ENCODE measurements around the gene ARPC1B. TPM values are rescaled to one million over a fixed set of nuclear protein-coding genes. Genes with fewer than 3 reads are reported as not detected.
"Not testable (repeated sequence)": the region's sequence is repeated elsewhere in the genome, so short reads cannot be mapped to it uniquely, and the experiment has no call there.

The ARPC1B gene
- total RNA-seq, 2 donors from 2014 or later, result 185 to 220 TPM

- ATAC-seq, result peak; percentile 76
- Mint-ChIP-seq H3K4me1 (peaks cover 15% of the 10 kb centered on the region), H3K4me3 (no peak overlapping the region), H3K27me3 (no peaks in the 10 kb centered on the region), H3K27ac (peak overlapping the region; percentile 79), H3K36me3 (ENCODE audit: low read depth) (no peaks in the 10 kb centered on the region)
- H3K9me3 ChIP-seq (ENCODE audit: control insufficient read depth, low read length, poor library complexity, severe bottlenecking), result no peaks in the 10 kb centered on the region
- DNase-seq, result no peak
These were observed 12.2 kb downstream of the ARPC1B start for GRCh38 chr7:99386584-99387238.

DNA sequence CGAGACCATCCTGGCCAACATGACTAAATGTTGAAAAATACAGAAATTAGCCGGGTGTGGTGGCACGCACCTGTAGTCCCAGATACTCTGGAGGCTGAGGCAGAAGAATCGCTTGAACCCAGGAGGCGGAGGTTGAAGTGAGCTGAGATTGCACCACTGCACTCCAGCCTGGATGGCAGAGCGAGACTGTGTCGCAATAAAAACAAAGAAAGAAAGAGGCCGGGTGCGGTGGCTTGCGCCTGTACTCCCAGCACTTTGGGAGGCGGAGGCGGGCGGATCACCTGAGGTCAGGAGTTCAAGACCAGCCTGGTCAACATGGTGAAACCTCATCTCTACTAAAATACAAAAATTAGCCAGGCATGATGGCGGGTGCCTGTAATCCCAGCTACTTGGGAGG is 12.7 kb downstream of the ARPC1B start:
- not testable (repeated sequence) for H3K4me3 Mint-ChIP-seq; H3K9me3 ChIP-seq (ENCODE audit: control insufficient read depth, low read length, poor library complexity, severe bottlenecking); H3K27me3 Mint-ChIP-seq; DNase-seq; ATAC-seq; H3K36me3 Mint-ChIP-seq (ENCODE audit: low read depth)
- peaks cover 15% of the 10 kb centered on the region for H3K4me1 Mint-ChIP-seq
- peak overlapping the region; percentile 79 for H3K27ac Mint-ChIP-seq

DNA sequence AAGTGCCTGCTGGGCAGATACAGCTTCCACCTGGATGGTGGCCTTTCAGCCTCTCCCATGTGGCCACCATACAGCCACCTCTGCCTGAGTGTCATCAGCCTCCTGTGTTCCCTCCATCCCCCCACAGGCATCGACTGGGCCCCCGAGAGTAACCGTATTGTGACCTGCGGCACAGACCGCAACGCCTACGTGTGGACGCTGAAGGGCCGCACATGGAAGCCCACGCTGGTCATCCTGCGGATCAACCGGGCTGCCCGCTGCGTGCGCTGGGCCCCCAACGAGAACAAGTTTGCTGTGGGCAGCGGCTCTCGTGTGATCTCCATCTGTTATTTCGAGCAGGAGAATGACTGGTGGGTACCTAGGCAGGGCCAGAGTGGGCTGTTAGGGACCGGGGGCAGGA is 13.4 kb downstream of the ARPC1B start:
- H3K27ac Mint-ChIP-seq, result peak overlapping the region; percentile 79

DNA sequence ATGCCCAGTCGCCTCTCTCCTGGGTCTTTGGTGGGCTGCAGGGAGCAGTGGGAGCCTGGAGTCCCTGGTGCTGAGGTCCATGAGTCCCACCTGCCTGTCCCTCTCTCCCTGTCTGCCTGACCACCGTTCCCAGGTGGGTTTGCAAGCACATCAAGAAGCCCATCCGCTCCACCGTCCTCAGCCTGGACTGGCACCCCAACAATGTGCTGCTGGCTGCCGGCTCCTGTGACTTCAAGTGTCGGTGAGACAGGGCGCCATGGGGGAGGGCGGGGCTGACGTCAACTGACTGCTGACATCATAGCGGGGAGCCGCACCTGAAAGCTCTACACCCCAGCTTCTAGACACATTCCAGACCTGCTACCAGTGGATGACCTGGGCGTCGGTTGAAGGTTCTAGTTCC is 15.2 kb downstream of the ARPC1B start:
- H3K9me3 ChIP-seq (ENCODE audit: control insufficient read depth, low read length, poor library complexity, severe bottlenecking), result no peaks in the 10 kb centered on the region
- H3K4me1 Mint-ChIP-seq, result peaks cover 16% of the 10 kb centered on the region
- no peaks in the 10 kb centered on the region for H3K27me3 Mint-ChIP-seq
- DNase-seq (no peak), ATAC-seq (no peak)
- H3K27ac Mint-ChIP-seq, result no peak overlapping the region
- H3K4me3 Mint-ChIP-seq, result no peak overlapping the region
- no peaks in the 10 kb centered on the region for H3K36me3 Mint-ChIP-seq (ENCODE audit: low read depth)

More for the DNA sequence above, 13.4 kb downstream of the ARPC1B start:
- no peaks in the 10 kb centered on the region for H3K9me3 ChIP-seq (ENCODE audit: control insufficient read depth, low read length, poor library complexity, severe bottlenecking)
- Mint-ChIP-seq H3K4me3 (no peak overlapping the region), H3K4me1 (peaks cover 18% of the 10 kb centered on the region), H3K27me3 (no peaks in the 10 kb centered on the region), H3K36me3 (ENCODE audit: low read depth) (no peaks in the 10 kb centered on the region)
- ATAC-seq, result no peak
- no peak for DNase-seq

- no peaks in the 10 kb centered on the region for H3K9me3 ChIP-seq (ENCODE audit: control insufficient read depth, low read length, poor library complexity, severe bottlenecking)
- ATAC-seq (no peak), DNase-seq (no peak)
- H3K27ac Mint-ChIP-seq, result peak overlapping the region; percentile 86
- H3K36me3 Mint-ChIP-seq (ENCODE audit: low read depth), result no peaks in the 10 kb centered on the region
- H3K4me1 Mint-ChIP-seq, result peaks cover 17% of the 10 kb centered on the region
- H3K27me3 Mint-ChIP-seq, result no peaks in the 10 kb centered on the region
- H3K4me3 Mint-ChIP-seq, result peak overlapping the region; percentile 33
These were observed 16.5 kb downstream of the ARPC1B start for GRCh38 chr7:99390941-99391602.

DNA sequence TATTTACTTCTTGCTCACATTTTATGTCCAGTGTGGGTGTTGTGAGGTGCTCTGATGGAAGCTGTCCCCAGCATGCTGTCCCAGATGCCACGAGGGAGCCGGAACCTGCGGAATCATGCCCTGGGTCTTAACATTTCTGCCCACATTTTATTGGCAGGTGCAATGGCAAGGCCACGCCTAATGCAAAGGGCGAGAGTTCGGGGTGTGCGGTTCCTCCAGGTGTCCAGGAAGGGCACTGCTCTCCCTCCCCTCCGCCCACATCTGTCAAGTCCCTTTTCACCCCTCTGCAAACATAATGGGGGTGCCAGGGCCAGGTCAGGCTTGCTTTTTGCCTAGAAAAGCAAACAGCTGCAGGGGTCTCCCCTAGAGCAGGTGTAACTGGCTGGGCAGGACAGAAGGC is 17.5 kb downstream of the ARPC1B start:
- peaks cover 14% of the 10 kb centered on the region for H3K4me1 Mint-ChIP-seq
- peak overlapping the region; percentile 86 for H3K27ac Mint-ChIP-seq
- H3K27me3 Mint-ChIP-seq, result no peaks in the 10 kb centered on the region
- no peaks in the 10 kb centered on the region for H3K36me3 Mint-ChIP-seq (ENCODE audit: low read depth)
- no peaks in the 10 kb centered on the region for H3K9me3 ChIP-seq (ENCODE audit: control insufficient read depth, low read length, poor library complexity, severe bottlenecking)
- ATAC-seq (no peak), DNase-seq (no peak)
- peak overlapping the region; percentile 87 for H3K4me3 Mint-ChIP-seq

DNA sequence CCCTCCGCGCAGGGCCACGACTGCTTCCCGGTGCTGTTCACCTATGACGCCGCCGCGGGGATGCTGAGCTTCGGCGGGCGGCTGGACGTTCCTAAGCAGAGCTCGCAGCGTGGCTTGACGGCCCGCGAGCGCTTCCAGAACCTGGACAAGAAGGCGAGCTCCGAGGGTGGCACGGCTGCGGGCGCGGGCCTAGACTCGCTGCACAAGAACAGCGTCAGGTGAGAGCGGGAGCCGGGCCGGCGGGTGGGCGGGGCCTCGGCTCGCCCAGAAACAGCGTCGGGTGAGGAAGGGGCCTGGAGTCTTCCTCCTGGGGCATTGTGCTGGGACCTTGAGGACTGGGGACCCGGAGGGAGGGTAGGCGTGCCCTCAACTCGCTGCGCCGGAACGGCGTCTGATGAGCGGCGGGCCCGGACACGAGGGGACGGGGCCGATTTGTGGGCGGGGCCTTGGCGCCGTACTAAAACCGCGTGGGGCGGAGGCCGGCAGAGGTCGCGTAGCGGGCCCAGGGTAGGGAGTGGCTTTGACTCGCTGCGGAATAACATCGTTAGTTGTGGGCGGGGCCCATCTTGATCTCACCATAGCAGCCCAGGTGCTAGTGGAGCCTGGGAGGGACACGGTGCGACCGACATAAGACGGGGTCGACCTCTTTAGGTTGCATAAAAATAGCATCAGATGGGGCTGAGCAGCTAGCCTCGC is 18.3 kb downstream of the ARPC1B start:
- no peaks in the 10 kb centered on the region for H3K9me3 ChIP-seq (ENCODE audit: control insufficient read depth, low read length, poor library complexity, severe bottlenecking)
- H3K27ac Mint-ChIP-seq, result peak overlapping the region; percentile 86
- H3K27me3 Mint-ChIP-seq, result no peaks in the 10 kb centered on the region
- H3K4me1 Mint-ChIP-seq, result peaks cover 14% of the 10 kb centered on the region
- H3K4me3 Mint-ChIP-seq, result peak overlapping the region; percentile 87
- DNase-seq (peak; percentile 77 to 80 (median 80)), ATAC-seq (peak; percentile 97)
- H3K36me3 Mint-ChIP-seq (ENCODE audit: low read depth), result peaks cover 1% of the 10 kb centered on the region

DNA sequence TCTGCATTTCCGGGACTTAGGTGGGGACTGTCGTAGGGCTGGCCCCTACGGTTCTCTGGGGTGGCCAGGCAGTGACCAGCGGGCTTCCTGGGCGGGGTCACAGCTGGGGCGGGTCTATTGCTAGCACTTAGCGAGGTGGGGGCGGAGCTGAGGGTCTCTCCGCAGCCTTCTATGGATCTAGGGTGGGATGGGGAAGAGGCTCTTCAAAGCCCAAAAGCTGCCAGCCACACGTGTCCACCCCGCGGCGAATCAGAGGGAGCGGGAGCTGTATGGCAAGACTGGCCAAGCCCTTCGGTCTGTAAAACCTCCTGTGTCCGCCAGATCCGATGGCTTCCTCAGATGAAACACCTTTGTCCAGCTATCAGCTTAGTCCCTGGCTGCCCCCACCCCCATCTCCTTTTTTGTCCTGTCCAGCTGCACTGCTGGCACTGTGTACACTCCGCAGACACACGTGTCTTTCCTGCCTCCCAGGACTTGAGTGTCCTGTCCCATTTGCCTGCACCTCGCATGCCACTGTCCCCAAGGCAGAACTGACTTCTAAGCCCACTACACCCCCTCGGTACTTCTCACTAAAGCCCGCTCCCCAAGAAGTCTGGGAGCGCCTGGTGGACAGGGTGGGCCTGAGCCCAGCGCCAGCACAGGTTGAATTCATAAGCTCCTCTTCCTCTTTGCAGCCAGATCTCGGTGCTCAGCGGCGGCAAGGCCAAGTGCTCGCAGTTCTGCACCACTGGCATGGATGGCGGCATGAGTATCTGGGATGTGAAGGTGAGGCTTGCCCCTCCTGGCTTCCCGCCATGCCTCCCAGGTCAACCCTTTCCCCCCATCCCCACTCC is 19.0 kb downstream of the ARPC1B start:
- Mint-ChIP-seq H3K4me3 (peak overlapping the region; percentile 87), H3K27ac (peak overlapping the region; percentile 86), H3K27me3 (no peaks in the 10 kb centered on the region), H3K36me3 (ENCODE audit: low read depth) (peaks cover 2% of the 10 kb centered on the region), H3K4me1 (peaks cover 20% of the 10 kb centered on the region)
- no peak for ATAC-seq
- DNase-seq, result no peak
- H3K9me3 ChIP-seq (ENCODE audit: control insufficient read depth, low read length, poor library complexity, severe bottlenecking), result no peaks in the 10 kb centered on the region

DNA sequence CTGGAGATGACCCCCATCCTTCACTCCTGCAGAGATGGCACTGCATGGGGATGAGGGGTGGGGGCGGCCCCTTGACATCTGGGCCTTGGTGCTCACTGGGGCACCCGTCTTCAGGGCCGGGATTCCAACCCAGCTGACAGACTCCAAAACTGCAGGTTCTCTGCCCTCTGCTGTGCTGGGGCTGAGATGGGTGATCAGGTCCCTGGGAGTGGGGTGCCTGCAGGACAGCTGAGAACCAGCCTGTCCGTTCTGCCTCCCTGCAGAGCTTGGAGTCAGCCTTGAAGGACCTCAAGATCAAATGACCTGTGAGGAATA is 19.6 kb downstream of the ARPC1B start:
- no peaks in the 10 kb centered on the region for H3K27me3 Mint-ChIP-seq
- H3K4me1 Mint-ChIP-seq, result peaks cover 24% of the 10 kb centered on the region
- H3K27ac Mint-ChIP-seq, result peak overlapping the region; percentile 86
- peaks cover 2% of the 10 kb centered on the region for H3K36me3 Mint-ChIP-seq (ENCODE audit: low read depth)
- peak overlapping the region; percentile 9 for H3K4me3 Mint-ChIP-seq
- ATAC-seq (no peak), DNase-seq (no peak)
- no peaks in the 10 kb centered on the region for H3K9me3 ChIP-seq (ENCODE audit: control insufficient read depth, low read length, poor library complexity, severe bottlenecking)

- H3K4me1 Mint-ChIP-seq, result peaks cover 24% of the 10 kb centered on the region
- no peaks in the 10 kb centered on the region for H3K27me3 Mint-ChIP-seq
- no peak overlapping the region for H3K27ac Mint-ChIP-seq
- H3K36me3 Mint-ChIP-seq (ENCODE audit: low read depth), result peaks cover 2% of the 10 kb centered on the region
- H3K9me3 ChIP-seq (ENCODE audit: control insufficient read depth, low read length, poor library complexity, severe bottlenecking), result no peaks in the 10 kb centered on the region
- DNase-seq (no peak), ATAC-seq (no peak)
- no peak overlapping the region for H3K4me3 Mint-ChIP-seq
These were observed 21.2 kb downstream of the ARPC1B start for GRCh38 chr7:99395616-99396327.

DNA sequence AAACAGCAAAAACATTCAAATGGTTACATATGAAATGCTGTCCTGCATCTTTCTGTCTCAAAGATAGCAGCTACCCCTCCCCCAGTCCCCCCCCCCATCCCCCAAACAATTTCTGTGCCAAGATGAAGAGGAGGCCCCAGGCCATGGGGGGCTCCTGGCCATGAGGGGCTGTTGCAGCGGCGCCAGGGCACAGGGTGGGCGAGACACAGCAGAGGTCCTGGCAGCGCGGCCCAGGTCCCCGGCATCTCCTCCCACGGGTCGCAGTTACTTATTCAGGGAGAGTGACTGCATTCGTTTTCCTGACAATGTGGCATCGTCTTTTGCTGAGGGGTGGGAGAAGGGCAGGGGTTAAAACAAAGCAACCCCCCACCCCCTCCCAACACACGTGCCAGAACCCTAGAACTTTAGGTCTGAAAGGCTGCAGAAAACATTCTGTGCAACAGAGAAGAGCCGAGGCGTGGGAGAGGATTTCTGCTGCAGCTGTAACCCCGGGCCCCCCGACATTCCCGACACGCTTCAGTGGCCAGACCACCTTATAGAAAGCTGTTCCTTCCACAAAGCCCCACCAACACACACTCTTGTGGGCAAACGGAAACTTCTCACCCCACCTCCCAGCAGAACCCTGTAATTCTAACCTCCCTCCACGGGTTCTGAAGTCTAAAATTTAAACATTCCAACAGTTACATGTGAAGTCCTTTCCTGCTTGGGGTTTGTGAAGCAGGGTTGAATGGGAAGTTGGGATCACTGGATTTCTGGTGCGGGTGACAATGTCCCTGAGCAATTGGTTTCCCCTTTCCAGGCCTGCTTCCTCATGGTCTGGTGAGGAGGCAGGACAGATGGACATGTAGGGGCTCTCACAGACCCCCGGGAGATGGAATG is 22.1 kb downstream of the ARPC1B start:
- peaks cover 2% of the 10 kb centered on the region for H3K36me3 Mint-ChIP-seq (ENCODE audit: low read depth)
- peaks cover 28% of the 10 kb centered on the region for H3K4me1 Mint-ChIP-seq
- DNase-seq (no peak), ATAC-seq (no peak)
- H3K4me3 Mint-ChIP-seq, result no peak overlapping the region
- H3K27me3 Mint-ChIP-seq, result no peaks in the 10 kb centered on the region
- H3K9me3 ChIP-seq (ENCODE audit: control insufficient read depth, low read length, poor library complexity, severe bottlenecking), result no peaks in the 10 kb centered on the region
- peak overlapping the region; percentile 85 for H3K27ac Mint-ChIP-seq
